Body of pancreas (tissue), 4 donors: ENCODE results near the gene MYPOP.

ENCODE experiments used
- CTCF ChIP-seq, 7 experiments: fragments of 450-650 bp in 4 of 7; fragments of 200-600 bp in 3 of 7; sonication (generic) in 3 of 7; IDR thresholded peaks; one replicate each; pipeline ENCODE4 v1.5.1; 2016 to 2019; ENCODE audit warnings: antibody characterized with exemption in 7 of 7
- POLR2A ChIP-seq, 3 donors: fragments of 450-650 bp; IDR thresholded peaks; one replicate each; pipeline ENCODE4 v1.6.1; 2016; ENCODE audit warnings: antibody characterized with exemption in 3 of 3, mild to moderate bottlenecking in 2 of 3

- TF ChIP-seq CTCF (IDR thresholded peaks at IDR 0.05) (no peak), POLR2A (IDR thresholded peaks at IDR 0.05) (no peak)
Observed at GRCh38 chr19:45908956-45909355, 6.5 kb upstream of the MYPOP start.
